Measurements from ENCODE around the gene ETFB.

Gene ETFB

DNA sequence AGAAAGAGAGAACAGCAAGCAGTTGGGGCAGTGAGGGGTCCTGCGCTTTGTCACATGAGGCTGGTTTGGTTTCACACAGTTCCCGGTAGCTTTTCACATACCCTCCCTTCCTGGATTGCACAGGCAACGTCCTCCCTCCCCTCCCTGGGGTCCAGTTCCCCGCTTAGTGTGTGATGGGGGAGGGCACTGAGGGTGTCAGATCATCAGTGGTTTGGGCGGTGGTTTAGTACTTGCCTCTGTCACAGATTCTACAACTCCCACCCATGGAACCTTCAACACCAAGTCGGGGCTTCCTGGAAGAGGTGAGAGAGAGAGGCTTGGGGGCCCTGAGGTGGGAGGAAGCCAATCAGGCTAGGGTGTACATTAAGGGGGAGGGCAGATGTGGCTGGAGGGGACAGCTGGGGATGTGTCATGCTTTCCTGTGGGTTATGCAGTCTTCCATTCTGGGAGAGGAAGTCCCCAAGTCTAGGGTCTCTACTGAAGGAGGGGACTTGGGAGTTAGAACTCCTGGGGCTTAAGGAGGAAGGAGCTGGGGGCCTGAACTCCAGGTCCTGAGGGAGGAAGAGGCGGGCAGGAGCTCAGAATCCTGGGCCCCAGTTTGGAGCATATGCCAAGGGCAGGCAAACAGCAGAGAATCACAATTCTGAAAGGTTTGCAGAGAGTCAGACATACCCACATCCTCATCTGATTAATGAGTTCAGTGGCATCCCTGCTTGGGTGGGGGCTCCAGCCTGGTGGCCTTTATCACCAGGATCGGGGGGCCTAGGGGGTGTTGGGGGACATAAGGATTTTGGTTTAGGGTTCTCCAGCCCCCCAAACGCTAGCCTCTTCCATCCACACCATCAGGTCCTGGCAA, 6.7 kb upstream of the ETFB start, which contains the start of gene NKG7:
Gene NKG7, minus strand, starts transcription at position 6 of the 856 bp plus-strand sequence. CDS start 119 bp downstream, outside the sequence.
- peak; percentile 81 to 83 for DNase-seq (ENCODE audit: low read depth in 2 of 2)

DNA sequence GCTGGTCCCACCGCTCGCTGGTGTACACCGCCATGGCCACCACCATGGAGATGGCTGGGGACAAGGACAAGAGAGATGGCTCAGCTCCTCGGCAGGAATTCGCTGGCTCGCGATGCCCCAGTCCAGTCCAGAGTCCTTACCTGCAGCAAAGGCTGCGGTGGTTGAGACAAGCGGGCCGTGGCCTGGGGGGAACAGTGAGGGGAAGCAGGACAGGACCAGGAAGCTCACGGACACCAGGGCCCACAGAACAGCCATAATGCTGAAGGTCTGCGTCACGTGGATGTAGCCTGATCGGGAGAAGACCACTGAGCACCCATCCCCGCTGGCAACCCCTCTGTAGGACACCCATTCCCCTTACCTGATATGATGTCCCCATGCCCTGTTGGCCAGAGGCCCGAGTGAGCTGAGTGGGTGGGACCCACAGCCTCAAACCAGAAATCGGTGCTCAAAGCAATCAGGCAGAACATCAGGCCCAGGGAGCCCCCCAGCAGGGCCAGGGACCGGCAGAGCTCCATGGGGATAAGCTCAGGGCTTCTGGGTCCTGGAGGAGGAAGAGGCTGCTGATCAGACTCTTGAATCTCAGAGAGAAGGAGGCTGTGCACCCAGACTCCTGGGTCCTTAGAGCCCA, 5.9 kb upstream of the ETFB start:
- DNase-seq (ENCODE audit: low read depth in 2 of 2), result no peak

DNA sequence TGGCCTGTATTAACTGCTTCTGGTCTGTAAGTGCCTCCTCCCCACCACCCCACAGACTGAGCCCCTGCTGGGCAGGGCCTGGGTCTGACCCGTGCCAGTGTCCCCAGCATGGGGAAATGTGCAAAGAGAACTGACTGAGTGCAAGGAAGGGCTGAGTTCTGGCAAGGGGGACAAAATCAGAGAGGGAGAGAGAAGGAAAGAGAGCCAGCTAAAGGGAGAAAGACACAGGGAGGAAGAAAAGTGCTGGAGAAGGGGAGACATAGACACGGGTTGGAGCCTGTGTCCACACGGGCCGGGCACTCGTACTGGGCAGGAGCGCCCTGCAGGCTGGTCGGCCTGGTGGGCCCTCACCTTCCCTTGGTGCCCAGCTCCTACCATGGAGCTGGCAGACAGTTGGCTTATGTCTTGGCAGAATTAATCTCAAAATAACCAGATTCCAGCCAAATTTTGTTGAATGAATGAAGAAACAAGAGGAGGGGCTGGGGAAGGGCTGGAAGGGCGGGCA, 5.0 kb upstream of the ETFB start:
- no peak for DNase-seq (ENCODE audit: low read depth in 2 of 2)

DNA sequence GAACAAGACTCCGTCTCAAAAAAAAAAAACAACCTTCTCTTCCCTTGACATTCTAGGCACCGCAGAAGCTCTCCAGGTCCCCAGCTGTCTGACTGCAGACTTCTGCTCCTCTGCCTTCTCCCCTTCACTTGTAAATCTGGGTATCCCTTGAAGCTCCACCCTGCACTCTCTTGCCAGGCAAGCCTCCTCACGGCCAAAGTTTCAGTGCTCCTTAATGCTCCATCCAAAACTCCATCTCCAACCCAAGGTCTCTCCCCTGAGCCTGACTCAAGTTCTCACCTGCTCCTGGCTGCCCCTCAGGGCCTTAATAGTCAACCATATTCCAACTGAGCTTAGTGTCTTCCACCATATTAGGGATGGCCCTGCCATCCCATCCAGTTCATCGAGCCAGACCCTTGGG, 4.0 kb upstream of the ETFB start:
- no peak for DNase-seq (ENCODE audit: low read depth in 2 of 2)

DNA sequence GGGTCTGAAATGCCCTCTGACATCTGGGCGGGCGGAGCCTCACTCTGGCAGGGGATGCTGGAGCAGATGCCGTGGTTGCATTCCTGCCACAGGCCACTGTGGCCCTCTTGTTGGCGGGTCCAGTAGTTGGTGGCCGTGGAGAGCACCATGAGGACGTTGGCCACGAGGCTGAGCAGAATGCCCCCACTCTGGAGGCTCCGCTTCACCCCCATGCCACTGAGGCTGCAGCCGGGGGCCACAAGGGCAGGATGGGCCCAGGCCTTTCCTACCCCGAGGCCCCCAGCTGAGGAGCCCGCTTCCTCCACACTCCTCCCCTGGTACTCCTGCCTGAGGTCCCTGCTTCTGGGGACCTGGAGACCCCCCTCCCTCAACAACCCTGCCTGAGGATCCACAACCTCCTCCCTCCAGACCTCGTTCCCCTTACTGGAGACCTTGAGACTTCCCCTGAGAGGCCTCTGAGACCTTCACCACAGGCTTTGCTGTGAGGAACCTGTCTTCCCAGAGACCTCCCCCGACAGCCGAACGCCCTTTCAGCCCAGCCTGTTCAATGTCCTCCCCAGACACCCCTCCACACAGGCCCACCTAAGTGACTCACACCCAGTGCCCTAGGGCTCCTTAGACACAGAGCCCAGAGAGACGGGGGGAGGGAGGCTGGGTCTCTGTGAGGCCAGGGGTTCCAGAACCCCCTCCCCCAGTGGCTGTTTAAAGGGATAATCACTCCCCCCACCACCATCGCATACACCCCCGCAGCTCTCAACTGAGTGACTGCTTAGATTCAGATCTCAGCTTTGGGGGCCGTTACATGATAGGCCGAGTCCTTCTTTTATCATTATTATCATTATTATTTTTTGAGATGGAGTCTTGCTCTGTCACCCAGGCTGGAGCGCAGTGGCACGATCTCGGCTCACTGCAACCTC, 2.4 kb upstream of the ETFB start, which contains the start of gene CLDND2:
Gene CLDND2, minus strand, starts transcription at position 638 of the 917 bp plus-strand sequence. Its CDS starts 426 bp downstream, at position 212.
- DNase-seq (ENCODE audit: low read depth in 2 of 2), result no peak

DNA sequence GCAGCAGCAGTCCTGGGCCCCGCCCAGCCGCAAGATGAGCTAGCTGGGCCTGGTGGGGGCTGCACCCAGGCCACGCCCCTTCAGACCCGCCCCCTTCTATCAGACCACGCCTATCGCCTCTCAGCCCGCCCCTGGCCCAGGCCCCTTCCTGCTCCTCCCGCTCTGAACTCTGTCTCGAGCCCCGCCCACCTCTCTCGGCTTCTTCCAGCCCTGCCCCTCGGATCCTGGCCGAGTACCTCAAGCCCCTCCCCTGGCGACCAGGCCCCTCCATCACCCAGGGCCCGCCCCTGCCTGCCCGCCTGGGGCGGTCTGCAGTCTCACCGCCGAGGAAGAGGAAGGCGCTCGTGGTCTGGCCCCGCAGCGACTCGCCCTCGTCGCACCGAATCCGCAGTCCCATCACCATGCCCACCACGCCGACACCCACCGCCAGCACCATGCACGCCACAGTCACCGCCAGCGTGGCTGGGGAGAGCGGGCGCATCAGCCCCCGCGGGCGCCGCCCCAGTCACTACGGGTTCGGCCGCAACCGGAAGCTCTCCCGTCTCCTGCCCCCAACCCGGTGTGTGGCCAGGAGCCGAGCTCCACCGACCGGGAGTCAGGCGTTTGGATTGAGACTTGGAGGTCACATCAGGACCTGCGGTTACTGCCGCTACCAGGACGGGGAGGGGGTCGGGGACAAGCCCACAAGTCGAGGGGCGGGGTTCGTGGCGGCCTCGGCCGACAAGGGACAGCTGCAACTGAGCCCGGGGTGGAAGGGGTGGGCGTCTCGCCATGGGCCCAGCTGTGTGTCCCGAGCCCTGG, 1.6 kb upstream of the ETFB start:
- peak; percentile 99 to 100 for DNase-seq (ENCODE audit: low read depth in 2 of 2)

DNA sequence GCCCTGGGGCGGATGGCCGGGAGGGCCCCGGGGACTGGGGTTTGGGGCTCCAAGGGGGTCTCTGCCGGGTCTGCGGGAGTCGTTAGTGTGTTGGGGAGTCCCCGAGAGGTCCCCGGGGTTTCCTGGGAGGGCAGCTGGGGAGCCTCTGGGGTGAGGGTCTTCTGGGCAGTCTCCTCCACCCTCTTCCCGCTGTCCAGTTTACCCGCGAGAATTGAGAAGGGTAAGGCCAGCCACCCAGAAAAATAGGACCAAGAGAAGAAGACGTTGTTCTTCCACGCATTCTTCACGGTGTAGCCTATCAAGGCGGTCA, 1.0 kb upstream of the ETFB start:
- no peak for DNase-seq (ENCODE audit: low read depth in 2 of 2)

DNA sequence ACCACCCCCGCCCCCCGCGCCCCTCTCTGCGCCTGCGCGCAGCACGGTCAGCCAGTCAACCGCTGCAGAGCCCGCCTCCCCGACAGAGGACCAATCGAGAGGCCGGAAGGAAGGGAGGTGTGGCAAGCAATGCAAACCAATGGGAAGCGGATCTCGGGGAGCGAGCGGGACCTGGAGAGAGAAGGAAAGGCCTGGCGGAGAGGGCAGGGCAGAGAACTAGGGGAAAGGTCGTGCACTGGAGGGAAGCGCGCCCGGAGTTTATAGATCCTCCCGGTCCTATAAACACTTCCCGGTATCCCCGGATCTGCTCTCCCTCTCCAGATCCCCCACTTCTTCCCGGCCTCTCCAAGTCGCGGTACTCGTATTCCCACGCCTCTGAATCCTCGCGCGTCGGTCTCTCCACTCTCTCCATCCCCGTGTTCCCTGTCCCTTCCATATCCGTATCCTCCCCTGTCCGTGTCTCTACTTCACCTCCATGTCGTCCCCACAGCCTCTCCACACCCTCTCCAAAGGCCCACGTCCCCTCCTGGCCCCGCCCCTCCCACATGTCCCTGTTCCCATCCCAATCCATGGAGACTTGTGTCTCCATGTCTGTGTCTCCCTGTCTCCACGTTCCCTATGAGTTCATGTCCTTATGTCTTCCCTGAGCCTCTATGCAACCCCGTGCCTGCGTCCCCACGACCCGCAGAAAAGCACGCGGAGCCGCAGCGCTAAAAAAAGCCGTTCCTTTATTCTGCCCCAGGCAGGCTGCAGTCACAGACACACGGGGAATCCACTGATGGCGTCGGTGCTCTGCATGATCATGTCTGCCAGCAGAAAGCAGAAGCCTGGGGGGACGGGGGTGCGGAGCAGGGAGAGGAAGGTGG, 434 bp upstream of the ETFB start:
- DNase-seq (ENCODE audit: low read depth in 2 of 2), result peak; percentile 94 to 95

DNA sequence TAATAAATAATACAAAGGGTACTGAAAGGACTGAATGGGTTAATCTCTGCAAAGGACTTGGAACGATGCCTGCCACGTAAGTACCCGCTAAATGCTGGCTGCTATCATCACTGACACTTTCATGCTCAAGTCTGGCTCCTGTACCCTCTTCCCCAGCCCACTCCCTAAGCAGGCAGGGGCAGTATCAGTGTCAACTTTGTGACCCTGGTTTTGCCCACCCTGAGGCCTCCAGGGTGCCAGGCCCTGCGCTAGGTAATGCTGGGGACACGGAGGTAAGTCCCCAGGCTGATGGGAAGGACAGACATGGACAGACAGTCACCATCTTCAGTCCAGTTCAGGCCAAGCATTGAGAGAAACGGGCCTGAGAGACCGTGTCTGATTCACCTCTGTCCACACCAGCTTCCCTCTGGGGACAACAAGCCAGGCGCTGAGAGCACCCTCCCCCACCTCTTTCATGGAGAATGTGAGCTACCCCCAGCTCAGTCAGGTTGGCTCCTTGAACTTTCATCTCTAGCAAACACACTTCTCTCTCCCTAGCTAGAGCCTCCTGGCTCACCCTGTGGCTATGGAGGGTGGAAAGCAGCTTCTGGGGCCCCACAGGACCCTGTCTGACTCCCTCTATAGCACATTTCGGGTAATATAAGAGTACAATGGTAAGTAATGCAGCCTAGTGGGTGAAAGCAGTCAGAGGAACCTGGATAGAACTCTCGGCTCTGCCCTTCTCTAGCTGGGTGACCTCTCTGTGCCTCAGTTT, 800 bp downstream of the ETFB start:
- DNase-seq (ENCODE audit: low read depth in 2 of 2), result no peak

DNA sequence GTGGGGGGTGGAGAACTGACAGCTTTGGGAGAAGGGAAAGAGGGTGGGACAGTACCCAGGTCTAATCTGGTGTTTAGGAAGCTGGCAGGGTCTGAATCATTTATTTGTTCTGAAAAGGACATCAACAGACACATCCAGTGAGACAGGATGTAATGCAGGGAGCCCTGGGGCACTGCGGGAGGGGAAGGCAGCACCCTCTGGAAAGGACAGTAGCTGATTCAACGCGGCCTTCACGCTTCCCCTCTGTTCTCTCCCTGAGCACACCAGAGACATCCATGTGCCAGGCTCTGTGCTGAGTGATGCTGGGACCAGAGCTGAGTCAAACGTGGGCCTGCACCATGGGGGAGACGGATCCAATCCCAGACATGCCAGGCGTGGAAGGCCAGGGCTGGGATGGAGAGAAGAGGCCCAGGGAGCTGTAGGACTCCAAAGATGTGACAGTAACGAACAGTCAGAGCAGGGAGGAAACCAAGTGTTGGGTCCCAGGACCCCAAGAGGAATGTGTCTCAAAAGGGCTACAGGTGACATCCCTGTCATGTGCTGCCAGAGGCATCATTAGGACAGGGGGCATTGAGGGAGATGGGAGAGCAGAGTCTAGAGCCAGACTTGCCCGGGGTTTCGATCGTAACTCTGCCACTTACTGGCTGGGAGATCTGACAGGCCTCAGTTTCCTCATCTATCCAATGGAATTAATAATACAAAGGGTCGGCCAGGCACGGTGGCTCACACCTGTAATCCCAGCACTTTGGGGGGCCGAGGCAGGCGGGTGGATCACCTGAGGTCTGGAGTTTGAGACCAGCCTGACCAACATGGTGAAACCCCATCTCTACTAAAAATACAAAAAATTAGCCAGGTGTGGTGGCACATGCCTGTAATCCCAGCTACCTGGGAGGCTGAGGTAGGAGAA, 1.7 kb downstream of the ETFB start:
- DNase-seq (ENCODE audit: low read depth in 2 of 2), result no peak

DNA sequence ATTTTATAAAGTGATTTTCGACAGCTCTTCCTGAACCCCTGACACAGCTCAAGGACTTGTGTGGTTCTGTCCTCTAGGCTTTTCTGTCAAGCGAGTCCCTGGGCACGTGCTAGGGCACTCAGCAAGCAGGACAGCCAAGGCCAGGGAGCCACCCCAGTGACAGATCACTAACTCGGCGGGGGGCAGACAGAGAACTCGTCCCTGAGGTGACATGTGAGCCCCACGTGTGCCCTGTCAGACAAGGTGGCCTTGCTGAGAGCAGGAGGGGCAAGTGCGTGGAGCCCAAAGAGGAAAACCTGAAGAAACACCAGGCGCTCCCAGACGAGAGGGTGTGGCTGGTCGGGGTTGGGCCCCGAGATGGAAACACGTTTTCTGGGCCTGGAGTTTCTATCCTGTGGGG, 4.9 kb downstream of the ETFB start:
- no peak for DNase-seq (ENCODE audit: low read depth in 2 of 2)

DNA sequence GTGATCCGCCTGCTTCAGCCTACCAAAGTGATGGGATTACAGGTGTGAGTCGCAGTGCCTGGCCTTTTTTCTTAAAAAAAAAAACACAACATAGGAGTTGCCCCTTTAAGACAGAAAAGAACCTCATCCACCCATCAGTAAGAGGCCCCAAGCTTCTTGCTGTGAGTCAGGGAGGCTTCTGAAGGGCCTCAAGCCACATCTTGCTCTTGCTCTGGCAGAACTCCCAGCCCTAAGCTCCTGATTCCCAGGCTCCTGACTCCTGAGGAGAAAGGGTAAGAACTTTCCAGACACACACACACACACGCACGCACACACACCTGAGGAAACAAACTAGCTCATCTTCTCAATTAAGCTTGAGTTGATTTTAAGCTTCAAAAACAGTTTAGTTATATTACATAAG, 6.9 kb downstream of the ETFB start:
- no peak for DNase-seq (ENCODE audit: low read depth in 2 of 2)

DNA sequence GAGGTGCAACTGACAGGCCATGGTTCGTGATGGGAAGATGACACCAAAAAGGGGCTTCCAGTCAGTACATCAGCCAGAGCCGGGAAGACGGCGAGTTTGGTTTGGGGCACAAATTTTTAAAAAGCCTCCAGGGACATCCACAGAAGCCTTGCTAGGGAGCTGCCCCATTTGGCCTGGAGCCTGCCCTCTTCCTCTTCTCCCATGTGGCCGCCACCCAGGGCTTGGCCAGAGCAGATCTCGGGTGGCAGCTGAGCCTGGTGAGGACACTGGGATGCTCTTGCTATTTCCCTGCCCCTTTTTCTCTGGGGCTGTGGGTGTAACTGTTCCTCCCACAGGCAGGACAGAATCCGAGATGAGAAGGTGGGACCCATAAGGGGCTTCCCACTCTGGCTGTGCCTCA, 8.2 kb downstream of the ETFB start:
- no peak for DNase-seq (ENCODE audit: low read depth in 2 of 2)

DNA sequence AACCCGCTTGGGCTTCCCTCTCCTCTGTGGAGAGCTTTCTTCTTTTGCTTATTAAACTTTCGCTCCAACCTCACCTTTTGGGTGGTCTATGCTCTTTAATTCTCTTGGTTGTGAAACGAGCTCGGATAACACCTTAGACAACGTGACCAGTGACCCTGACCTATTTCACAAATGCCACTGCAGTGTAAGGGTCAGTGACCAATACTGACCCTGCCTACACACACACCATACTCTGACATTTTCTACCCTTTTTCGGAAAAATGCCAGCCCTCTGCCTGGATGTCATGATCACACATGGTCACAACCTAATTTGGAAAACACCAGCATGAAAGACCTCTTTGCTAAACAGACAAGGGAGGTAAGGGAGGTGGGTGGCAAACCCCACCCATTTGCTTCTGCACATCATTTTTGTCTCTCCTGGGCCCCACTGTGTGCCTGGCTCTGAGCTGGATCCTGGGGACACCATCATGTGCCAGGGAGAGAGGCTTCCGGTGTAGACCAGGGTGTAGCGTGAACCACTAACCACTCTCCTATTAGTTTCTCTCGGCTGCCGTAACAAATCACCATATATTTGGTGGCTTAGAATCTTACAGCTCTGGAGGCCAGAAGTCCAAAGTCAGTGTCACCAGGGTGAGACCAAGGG, 9.9 kb downstream of the ETFB start:
- DNase-seq (ENCODE audit: low read depth in 2 of 2), result no peak

DNA sequence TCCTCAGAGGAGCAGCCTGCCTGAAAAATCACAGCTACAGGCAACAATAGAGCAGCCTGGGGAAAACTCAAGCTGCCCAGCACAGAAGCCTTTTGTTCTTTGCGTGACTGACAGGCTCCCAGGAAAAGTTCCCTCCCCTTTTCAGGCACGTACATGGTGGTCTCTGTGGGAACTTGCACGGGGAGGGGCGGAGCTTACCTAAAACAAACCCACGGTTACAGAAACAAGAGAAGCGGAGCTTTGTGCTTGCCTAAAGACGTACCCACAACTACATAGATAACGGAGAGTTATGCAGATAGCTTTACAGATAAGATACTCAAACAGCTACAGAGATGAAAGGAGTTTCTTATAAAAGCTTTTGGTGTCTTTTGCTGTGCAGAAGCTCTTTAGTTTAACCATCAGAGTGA, 11.4 kb downstream of the ETFB start:
- no peak for DNase-seq (ENCODE audit: low read depth in 2 of 2)

DNA sequence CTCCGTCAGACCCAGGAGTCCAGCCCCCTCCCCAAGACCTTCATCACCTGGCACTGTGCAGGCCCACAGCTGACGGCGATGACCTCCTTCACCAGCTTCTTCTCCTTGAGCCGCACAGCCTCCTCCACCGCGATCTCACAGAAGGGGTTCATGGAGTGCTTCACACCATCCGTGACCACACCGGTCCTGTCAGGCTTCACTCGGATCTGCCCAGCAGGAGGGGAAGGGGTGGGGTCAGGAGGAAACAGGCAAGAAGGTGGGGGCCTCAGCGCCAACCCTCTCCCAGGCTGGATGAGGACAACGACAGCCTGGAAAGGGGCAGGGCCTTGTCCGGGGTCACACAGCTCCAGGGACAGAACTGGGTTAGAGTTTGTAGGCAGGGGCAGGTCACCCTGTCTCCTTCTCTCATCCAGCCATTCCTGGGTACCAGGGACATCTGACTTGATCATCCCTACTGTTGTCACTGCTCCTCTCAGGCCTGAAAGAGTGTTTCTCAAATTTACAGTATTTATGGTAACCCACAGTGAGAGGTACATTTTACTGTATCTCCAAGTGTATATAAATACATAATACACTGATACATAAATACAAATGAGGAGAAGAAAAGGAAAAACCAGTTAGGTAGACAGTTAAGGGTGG, 12.0 kb downstream of the ETFB start:
- no peak for DNase-seq (ENCODE audit: low read depth in 2 of 2)

DNA sequence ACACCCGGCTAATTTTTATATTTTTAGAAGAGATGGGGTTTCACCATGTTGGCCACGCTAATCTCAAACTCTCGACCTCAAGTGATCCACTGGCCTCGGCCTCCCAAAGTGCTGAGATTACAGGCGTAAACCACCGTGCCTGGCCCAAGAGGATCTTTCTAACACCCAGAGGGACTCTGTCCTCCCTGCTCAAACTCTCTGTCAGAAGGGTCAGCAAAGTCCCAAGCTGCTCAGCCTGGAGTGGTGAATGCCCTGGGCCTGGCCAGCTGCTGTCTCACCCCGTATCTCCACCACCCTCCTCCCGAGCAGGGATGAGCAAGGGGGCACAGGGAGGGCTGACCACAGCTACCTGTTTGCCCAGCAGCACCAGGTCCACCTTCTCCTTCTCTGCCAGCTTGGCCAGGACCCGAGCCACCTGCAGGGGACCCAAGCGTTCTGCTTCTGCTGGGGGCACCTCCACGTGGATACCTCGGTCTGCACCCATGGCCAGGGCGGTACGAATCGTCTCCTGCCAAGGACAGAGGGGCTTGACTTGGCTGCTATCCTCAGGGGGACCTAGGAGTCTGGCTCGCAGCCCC, 13.3 kb downstream of the ETFB start:
- DNase-seq (ENCODE audit: low read depth in 2 of 2), result no peak
